Measurements from ENCODE around the gene IER2. TPM values are rescaled to one million over a fixed set of nuclear protein-coding genes. Genes with fewer than 3 reads are reported as not detected.

Gene IER2
- total and polyA plus RNA-seq, 2 of the 8 experiments (the other 6 are each of a cell fraction or from before 2014, with no cell fraction given): 84.5 to 138 TPM

- no peak overlapping the region for H2AFZ ChIP-seq (ENCODE audit: low read length)
- H3K9ac ChIP-seq (replicated peaks in 1 of 4; ENCODE audit: extremely low read depth in 1 of 4, low read depth in 3 of 4, low read length in 3 of 4): peak overlapping the region in 3 of 4 experiments; percentile 80 to 97 (median 92); a peak in 5 of 7 replicates
- 1% methylated on average over 24 of the region's 24 CpGs; no CpG with 5 or more reads in 1 of the 2 experiments for WGBS, 2 experiments (ENCODE audit: extremely low coverage in 1 of 2, insufficient coverage in 1 of 2, insufficient read length in 1 of 2, insufficient replicate concordance in 2 of 2, low coverage in 1 of 2, low lambda C conversion rate in 2 of 2, missing lambda C conversion rate in 1 of 2)
- ChIA-PET POLR2A (ENCODE audit: partially characterized antibody) (interaction anchor here (0.7 to 9.6 kb wide), 24 partner anchors 11 to 458 kb away, joined by 3 to 530 read pairs (median 5); partner anchors contain the start of genes NACC1, TNPO2 and TRMT1), CTCF (ENCODE audit: partially characterized antibody) (interaction anchor here (0.6 to 1.3 kb wide), 4 partner anchors 9 to 269 kb away, joined by 3 to 4 read pairs (median 4); no protein-coding TSS in a partner anchor)
- no peak overlapping the region for H3K14ac ChIP-seq (ENCODE audit: insufficient read length)
- no peak overlapping the region for H3K23ac ChIP-seq (ENCODE audit: insufficient read length)
- 0 out of 2 replicates have a peak overlapping the region, but pooled peaks have one; percentile 7 for H2BK20ac ChIP-seq (ENCODE audit: low read length)
- H2BK5ac ChIP-seq (ENCODE audit: low read depth, low read length): peak overlapping the region; percentile 93
- H3K27me3 ChIP-seq (replicated peaks in 1 of 4; ENCODE audit: control insufficient read depth in 3 of 4, extremely low read depth in 1 of 4, insufficient read depth in 3 of 4, low read length in 3 of 4): no peaks in the 10 kb centered on the region; a peak in 1 of 7 replicates
- H3K36me3 ChIP-seq (ENCODE audit: control insufficient read depth in 2 of 4, insufficient read depth in 4 of 4, low read length in 3 of 4): peaks cover 0 to 7% (median 2%) of the 10 kb centered on the region in 4 experiments; a peak in 2 of 8 replicates
- H2BK15ac ChIP-seq (ENCODE audit: low read length): 0 out of 2 replicates have a peak overlapping the region, but pooled peaks have one; percentile 88
- H3K4me3 ChIP-seq (ENCODE audit: extremely low read depth in 1 of 4, insufficient read depth in 2 of 4, low read depth in 3 of 4, low read length in 4 of 4): peak overlapping the region; percentile 90 to 99 (median 92)
- H3K27ac ChIP-seq (ENCODE audit: low read depth, low read length): peak overlapping the region; percentile 85
- peak overlapping the region; percentile 77 to 82 for H3K4me2 ChIP-seq (ENCODE audit: insufficient read depth in 1 of 2, low read depth in 2 of 2, low read length in 2 of 2)
- peaks cover 0 to 8% (median 6%) of the 10 kb centered on the region in 4 experiments; a peak in 6 of 7 replicates for H3K4me1 ChIP-seq (replicated peaks in 1 of 4; ENCODE audit: control insufficient read depth in 3 of 4, insufficient read depth in 4 of 4, low read length in 3 of 4)
- DNase-seq (ENCODE audit: low read depth in 1 of 2, low spot score in 2 of 2) (peak in 1 of 2 experiments; percentile 90), FAIRE-seq (no peak)
- no peaks in the 10 kb centered on the region for H3K9me3 ChIP-seq (ENCODE audit: insufficient read depth in 2 of 2, low read depth in 1 of 2, low read length in 1 of 2)
- H3K18ac ChIP-seq (ENCODE audit: extremely low read depth, low read length): peak overlapping the region; percentile 55
- peak overlapping the region; percentile 42 for H4K5ac ChIP-seq (ENCODE audit: insufficient read length, low read depth, low read length)
- H4K8ac ChIP-seq (ENCODE audit: extremely low read depth, insufficient read depth, low read length): peak overlapping the region; percentile 63; the same call in 1 of the 2 replicates
- H3K56ac ChIP-seq (replicated peaks; ENCODE audit: insufficient read length, low read depth, low read length): no peak overlapping the region
- peaks cover 7 to 11% of the 10 kb centered on the region in 2 experiments for H4K20me1 ChIP-seq (replicated peaks in 1 of 2; ENCODE audit: control insufficient read depth in 1 of 2, insufficient read depth in 2 of 2, low read length in 2 of 2)
- peak overlapping the region; percentile 75 for H4K91ac ChIP-seq (replicated peaks; ENCODE audit: insufficient read length, low read length)
- H2BK120ac ChIP-seq (replicated peaks; ENCODE audit: low read depth, low read length): peak overlapping the region; percentile 75
- no peaks in the 10 kb centered on the region for H3K79me1 ChIP-seq (ENCODE audit: low read depth, low read length)
- H3K23me2 ChIP-seq (ENCODE audit: low read depth, low read length): peaks cover 21% of the 10 kb centered on the region
- peak overlapping the region; percentile 99 for H2AK5ac ChIP-seq (ENCODE audit: low read depth, low read length)
- H3K79me2 ChIP-seq (ENCODE audit: control insufficient read depth in 1 of 2, insufficient read depth in 2 of 2, low read length in 2 of 2): peaks cover 17 to 37% of the 10 kb centered on the region in 2 experiments
- peak overlapping the region; percentile 47 for H3K4ac ChIP-seq (replicated peaks; ENCODE audit: insufficient read length, low read depth, low read length)
- H2BK12ac ChIP-seq (ENCODE audit: low read depth, low read length): peak overlapping the region; percentile 95
- TF ChIP-seq SAP30 (IDR thresholded peaks at IDR 0.05; ENCODE audit: insufficient read depth, insufficient replicate concordance, low read length): no peak
- TF ChIP-seq CTCF (IDR thresholded peaks at IDR 0.05; ENCODE audit: control extremely low read depth in 1 of 3, insufficient read depth in 1 of 3, low read depth in 1 of 3, low read length in 3 of 3): peak in 2 of 3 experiments; percentile 28 to 38; a peak in 2 of 4 replicates
- TF ChIP-seq FOSL1 (IDR thresholded peaks at IDR 0.05; ENCODE audit: insufficient read depth, low read depth, low read length): no peak
- 0 out of 2 replicates have a peak, but pooled peaks have one; percentile 4 for TF ChIP-seq TBP (IDR thresholded peaks at IDR 0.05; ENCODE audit: low read depth, low read length)
- no peak for TF ChIP-seq BACH1 (IDR thresholded peaks at IDR 0.05; ENCODE audit: low read length)
- TF ChIP-seq, protein P1, sequence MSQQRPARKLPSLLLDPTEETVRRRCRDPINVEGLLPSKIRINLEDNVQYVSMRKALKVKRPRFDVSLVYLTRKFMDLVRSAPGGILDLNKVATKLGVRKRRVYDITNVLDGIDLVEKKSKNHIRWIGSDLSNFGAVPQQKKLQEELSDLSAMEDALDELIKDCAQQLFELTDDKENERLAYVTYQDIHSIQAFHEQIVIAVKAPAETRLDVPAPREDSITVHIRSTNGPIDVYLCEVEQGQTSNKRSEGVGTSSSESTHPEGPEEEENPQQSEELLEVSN (IDR thresholded peaks at IDR 0.05): peak; percentile 58
These were observed 4.8 kb downstream of the IER2 start for GRCh38 chr19:13154911-13155471.

Data from H1 (cell line).